HL-60 (cell line): Measurements from ENCODE around the gene ARHGAP23.

Source experiments
- DNase-seq, 2 experiments: peaks; one replicate each; pipeline ENCODE4 v3.0.0-alpha.2; 2010 to 2020; ENCODE audit warnings: low read depth in 1 of 2, low spot score in 1 of 2
- H3K27ac ChIP-seq: fragments of 250-450 bp; sonication (Bioruptor Pico); replicated peaks from 2 replicates; pipeline ENCODE4 v1.5.1; 2020; ENCODE audit warnings: mild to moderate bottlenecking, moderate library complexity
- H3K27me3 ChIP-seq: fragments of 250-450 bp; sonication (Bioruptor Pico); 2 replicates; pipeline ENCODE4 v1.5.1; 2021; ENCODE audit warnings: mild to moderate bottlenecking, moderate library complexity; ENCODE audit not compliant: insufficient read depth, poor library complexity, severe bottlenecking
- H3K4me3 ChIP-seq: replicated peaks from 2 replicates; pipeline ENCODE4 v1.5.1; 2011; ENCODE audit warnings: mild to moderate bottlenecking, control low read depth, low read length; ENCODE audit not compliant: insufficient read depth
- CTCF ChIP-seq: IDR thresholded peaks from one replicate; pipeline ENCODE4 v1.5.1; 2011; ENCODE audit warnings: low read length, control low read depth, inconsistent platforms; ENCODE audit not compliant: insufficient read depth
- GABPA ChIP-seq: IDR thresholded peaks from 2 replicates; pipeline ENCODE4 v1.6.1; 2012; ENCODE audit warnings: low read depth
- POLR2AphosphoS5 ChIP-seq: IDR thresholded peaks from 2 replicates; pipeline ENCODE4 v1.6.1; 2012; ENCODE audit warnings: low read depth
- REST ChIP-seq: IDR thresholded peaks from 2 replicates; pipeline ENCODE4 v1.6.1; 2012; ENCODE audit warnings: low read depth; ENCODE audit not compliant: insufficient replicate concordance
- SPI1 ChIP-seq: IDR thresholded peaks from 2 replicates; pipeline ENCODE4 v1.6.1; 2012; ENCODE audit warnings: low read depth, mild to moderate bottlenecking, borderline replicate concordance

ARHGAP23 gene

GRCh38 chr17:38504216-38504615 is 76.0 kb downstream of the ARHGAP23 start:
- no peak overlapping the region for H3K4me3 ChIP-seq
- TF ChIP-seq REST: no peak
- TF ChIP-seq POLR2AphosphoS5: no peak
- no peak for TF ChIP-seq CTCF
- no peak for TF ChIP-seq SPI1
- no peak for TF ChIP-seq GABPA
- no peaks in the 10 kb centered on the region for H3K27me3 ChIP-seq
- H3K27ac ChIP-seq: no peak overlapping the region
- DNase-seq: no peak

- Histone ChIP-seq H3K27ac (no peak overlapping the region), H3K4me3 (no peak overlapping the region), H3K27me3 (no peaks in the 10 kb centered on the region)
- no peak for TF ChIP-seq GABPA
- TF ChIP-seq REST: no peak
- no peak for TF ChIP-seq POLR2AphosphoS5
- no peak for TF ChIP-seq CTCF
- no peak for TF ChIP-seq SPI1
- no peak for DNase-seq
Observed at GRCh38 chr17:38507436-38507835, 79.2 kb downstream of the ARHGAP23 start.

GRCh38 chr17:38507921-38508569 is 79.8 kb downstream of the ARHGAP23 start:
- Histone ChIP-seq H3K27me3 (no peaks in the 10 kb centered on the region), H3K27ac (no peak overlapping the region), H3K4me3 (no peak overlapping the region)
- TF ChIP-seq SPI1 (no peak), GABPA (no peak)
- no peak for DNase-seq

- no peak for DNase-seq
- Histone ChIP-seq H3K27me3 (no peaks in the 10 kb centered on the region), H3K27ac (no peak overlapping the region), H3K4me3 (no peak overlapping the region)
- TF ChIP-seq SPI1 (no peak), POLR2AphosphoS5 (no peak), REST (no peak), GABPA (no peak), CTCF (no peak)
Observed at GRCh38 chr17:38508570-38508950, 80.3 kb downstream of the ARHGAP23 start.
